Stimulated activated CD4-positive, alpha-beta T cell treated with anti-CD3 and anti-CD28 coated beads, Interleukin-12 subunit alpha, Interleukin-12 subunit beta, amount 100 ng/mL, for 48 hours (primary cell): Measurements from ENCODE around the gene HAUS1.
A peak's percentile ranks its signal among the peaks of the same experiment; 100 is the strongest.
"Not testable (repeated sequence)": the region's sequence is repeated elsewhere in the genome, so short reads cannot be mapped to it uniquely, and the experiment has no call there.

ENCODE experiments used
- DNase-seq, 3 donors: peaks; one replicate each; pipeline ENCODE4 v3.0.0-alpha.2; 2020; ENCODE audit warnings: low read depth in 2 of 3, low spot score in 1 of 3

Gene HAUS1

GRCh38 chr18:46156124-46156745 lies 52.0 kb downstream of the HAUS1 start:
- DNase-seq: peak in 1 of 3 donors; percentile 25

- no peak for DNase-seq
Measured at GRCh38 chr18:46156843-46157242, 52.7 kb downstream of the HAUS1 start.

- DNase-seq: no peak
Measured at GRCh38 chr18:46158499-46158898, 54.3 kb downstream of the HAUS1 start.

GRCh38 chr18:46160050-46160798 lies 56.0 kb downstream of the HAUS1 start:
- DNase-seq: no peak

- DNase-seq: not testable (repeated sequence)
Measured at GRCh38 chr18:46160840-46161239, 56.7 kb downstream of the HAUS1 start.

GRCh38 chr18:46161703-46162396 lies 57.7 kb downstream of the HAUS1 start:
- DNase-seq: no peak

- DNase-seq: no peak
Measured at GRCh38 chr18:46163091-46163490, 58.9 kb downstream of the HAUS1 start.

- DNase-seq: no peak
Measured at GRCh38 chr18:46163941-46164499, 59.8 kb downstream of the HAUS1 start.

- not testable (repeated sequence) for DNase-seq
Measured at GRCh38 chr18:46164502-46164901, 60.3 kb downstream of the HAUS1 start.

GRCh38 chr18:46164920-46165319 lies 60.7 kb downstream of the HAUS1 start:
- no peak for DNase-seq

- DNase-seq: no peak
Measured at GRCh38 chr18:46166261-46166970, 62.2 kb downstream of the HAUS1 start.

- no peak for DNase-seq
Measured at GRCh38 chr18:46167971-46168370, 63.8 kb downstream of the HAUS1 start.

GRCh38 chr18:46169464-46169941 lies 65.3 kb downstream of the HAUS1 start:
- no peak for DNase-seq

- DNase-seq: no peak
Measured at GRCh38 chr18:46171331-46171730, 67.1 kb downstream of the HAUS1 start.

GRCh38 chr18:46173393-46174341 lies 69.5 kb downstream of the HAUS1 start:
- peak; percentile 87 to 92 (median 88) for DNase-seq

GRCh38 chr18:46174342-46175041 lies 70.3 kb downstream of the HAUS1 start:
- peak in 2 of 3 donors; percentile 46 for DNase-seq

- no peak for DNase-seq
Measured at GRCh38 chr18:46176001-46176400, 71.8 kb downstream of the HAUS1 start.
